HG02885 (cell line): ENCODE measurements around the gene GTF3C2.
"Not testable (repeated sequence)": the region's sequence is repeated elsewhere in the genome, so short reads cannot be mapped to it uniquely, and the experiment has no call there.

ENCODE experiments used
- ATAC-seq: cut with Tn5 transposase; IDR thresholded peaks from one replicate; pipeline ENCODE4 v1.9.1; 2021; ENCODE audit warnings: mild to moderate bottlenecking; ENCODE audit not compliant: unreplicated experiment, poor library complexity

GTF3C2 gene

GRCh38 chr2:27303093-27304025, 53.2 kb downstream of the GTF3C2 start:
- ATAC-seq: no peak

- ATAC-seq: not testable (repeated sequence)
These were observed 56.0 kb downstream of the GTF3C2 start for GRCh38 chr2:27300606-27301005.

DNA sequence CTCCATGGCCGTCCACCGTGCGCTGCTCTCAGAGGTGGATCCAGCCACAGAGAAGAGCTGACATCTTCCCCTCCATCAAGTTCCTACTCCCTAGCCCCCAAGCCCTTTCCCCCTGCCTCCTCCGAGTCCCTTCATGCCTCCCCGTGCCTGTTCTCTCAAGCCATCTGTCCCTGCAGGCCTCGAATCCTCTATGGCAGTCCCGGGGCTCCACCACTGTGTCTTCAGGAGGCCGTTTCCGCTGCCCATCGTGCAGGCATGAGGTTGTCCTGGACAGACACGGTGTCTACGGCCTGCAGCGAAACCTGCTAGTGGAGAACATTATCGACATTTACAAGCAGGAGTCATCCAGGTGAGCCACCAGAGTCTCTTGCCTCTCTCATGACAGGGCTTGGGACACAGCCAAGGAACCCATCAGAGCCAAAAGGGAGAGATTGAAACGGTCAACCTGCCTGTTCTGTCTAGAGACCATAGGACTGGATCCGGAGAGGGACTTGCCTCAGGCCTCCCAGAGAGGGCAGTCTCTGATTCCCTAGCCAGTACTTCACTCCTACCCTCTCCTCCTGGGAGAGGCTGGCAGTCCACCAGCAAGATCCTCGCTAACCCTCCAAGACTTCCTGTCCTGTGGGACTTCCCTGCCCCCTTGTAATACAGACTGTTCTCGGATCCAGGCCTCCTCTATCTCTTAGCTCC, 58.0 kb downstream of the GTF3C2 start:
- no peak for ATAC-seq

DNA sequence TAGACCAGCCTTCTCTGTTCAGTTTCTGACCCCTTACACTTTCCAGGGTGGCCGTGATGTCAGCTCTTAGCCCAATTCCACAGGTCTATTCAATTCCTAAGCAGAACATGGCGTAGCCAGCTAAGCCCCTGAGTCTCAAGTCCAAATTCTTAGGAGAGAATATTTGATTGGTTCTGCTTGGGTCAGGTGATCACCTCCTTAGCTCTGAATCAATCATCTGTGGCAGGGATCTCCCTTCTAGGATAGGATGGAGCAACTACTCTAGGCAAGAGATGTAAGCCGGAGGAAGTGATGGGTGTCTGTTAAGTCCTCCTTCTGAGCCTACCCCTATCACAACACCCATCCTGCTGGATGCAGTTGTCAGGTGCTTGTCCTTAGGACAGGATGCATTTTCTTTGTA, 59.4 kb downstream of the GTF3C2 start:
- no peak for ATAC-seq

DNA sequence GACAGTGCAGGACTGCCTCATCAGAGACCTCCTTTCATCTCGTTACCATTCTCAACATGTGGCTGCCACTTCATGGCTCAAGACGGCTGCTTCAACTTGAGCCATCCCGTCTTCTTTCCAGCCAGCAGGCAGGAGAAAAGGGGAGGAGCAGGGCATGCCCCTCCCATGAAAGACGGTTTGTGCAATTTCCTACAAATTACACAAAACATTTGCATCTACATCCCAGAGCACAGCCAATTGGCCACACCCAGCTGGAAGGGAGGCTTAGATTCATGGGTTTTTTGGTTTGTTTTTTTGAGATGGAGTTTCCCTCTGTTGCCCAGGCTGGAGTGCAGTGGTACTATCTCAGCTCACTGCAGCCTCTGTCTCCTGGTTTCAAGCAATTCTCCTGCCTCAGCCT, 60.1 kb downstream of the GTF3C2 start:
- ATAC-seq: no peak

- ATAC-seq: no peak
These were observed 61.6 kb downstream of the GTF3C2 start for GRCh38 chr2:27294928-27295327.

GRCh38 chr2:27291865-27292264, 64.7 kb downstream of the GTF3C2 start:
- no peak for ATAC-seq

GRCh38 chr2:27290549-27290948, 66.0 kb downstream of the GTF3C2 start:
- ATAC-seq: no peak

GRCh38 chr2:27288610-27289009, 68.0 kb downstream of the GTF3C2 start:
- ATAC-seq: no peak

GRCh38 chr2:27285481-27285880, 71.1 kb downstream of the GTF3C2 start:
- no peak for ATAC-seq

DNA sequence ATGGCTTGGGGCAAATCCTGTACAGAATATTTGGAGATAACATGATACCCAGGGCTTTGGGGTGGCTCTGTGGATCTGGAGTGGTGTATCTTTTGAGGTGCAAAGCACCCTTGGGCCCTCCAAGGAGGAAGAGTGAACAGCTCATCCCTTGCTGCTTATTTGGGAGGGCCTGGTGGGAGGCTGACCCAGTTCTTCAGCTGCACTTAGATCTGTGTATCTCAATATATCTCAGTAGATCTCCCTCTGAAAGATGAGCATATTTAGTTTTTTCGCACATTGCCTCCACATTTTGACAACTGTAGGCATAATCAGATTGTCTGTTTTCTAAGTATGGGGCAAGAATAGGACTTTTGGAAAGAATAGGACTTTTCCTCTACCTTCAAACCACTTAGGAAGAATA, 71.6 kb downstream of the GTF3C2 start:
- no peak for ATAC-seq

DNA sequence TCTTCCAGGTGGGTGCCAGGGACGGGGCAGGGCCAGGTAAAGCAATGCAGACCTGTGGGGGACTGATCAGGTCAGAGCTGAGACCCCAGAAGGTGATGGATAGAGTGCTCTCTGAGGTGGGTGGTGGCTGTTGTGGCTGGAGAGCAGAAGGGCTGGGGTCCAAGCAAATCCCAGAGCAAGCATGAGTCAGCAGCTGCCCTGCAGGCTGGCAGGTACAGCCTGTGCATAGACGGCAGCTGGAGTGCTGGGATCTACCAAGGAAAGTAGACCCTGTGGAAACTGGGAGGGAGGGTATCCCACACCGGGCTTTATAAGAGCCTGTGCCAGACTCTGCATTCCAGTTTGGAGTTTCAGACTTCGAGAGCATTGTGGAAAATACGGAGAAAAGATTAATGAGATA, 73.7 kb downstream of the GTF3C2 start:
- no peak for ATAC-seq

DNA sequence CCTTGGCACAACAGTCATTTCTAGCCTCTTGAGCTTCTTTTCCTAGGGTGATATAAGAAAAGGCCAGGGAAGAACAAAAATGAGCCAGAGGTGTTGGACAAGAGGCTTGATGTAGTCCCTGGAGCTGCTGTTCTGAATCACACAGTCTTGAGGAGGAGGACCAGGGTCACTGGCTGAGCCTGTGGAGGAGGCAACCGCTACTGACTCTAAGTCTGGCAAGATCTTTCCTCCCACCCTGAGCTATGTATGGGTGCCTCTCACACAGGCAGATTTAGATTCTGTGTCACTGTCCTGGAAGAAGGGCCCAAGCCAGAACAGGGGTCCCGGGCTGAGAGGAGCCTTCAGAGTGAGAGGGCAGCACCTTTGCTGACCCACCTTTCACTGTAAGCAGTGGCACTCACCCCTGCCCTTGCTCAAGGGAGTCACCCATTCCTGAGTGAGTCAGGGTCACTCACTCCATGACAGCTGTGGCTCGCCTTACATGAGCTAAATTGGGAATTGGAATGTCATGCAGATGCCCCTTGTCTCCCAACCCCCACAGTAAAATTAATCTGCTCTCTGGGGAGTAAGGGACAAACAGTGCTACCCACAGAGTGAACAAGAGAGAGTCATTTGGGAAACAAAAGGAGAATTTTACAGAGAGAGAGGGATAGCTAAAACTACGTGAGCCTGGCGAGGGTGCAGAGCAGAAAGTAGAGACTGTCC, 74.6 kb downstream of the GTF3C2 start, which contains the start of gene TRIM54:
TSS of gene TRIM54 (plus strand) at position 575 of the 705 bp plus-strand sequence. CDS start 303 bp downstream, outside the sequence.
- no peak for ATAC-seq

DNA sequence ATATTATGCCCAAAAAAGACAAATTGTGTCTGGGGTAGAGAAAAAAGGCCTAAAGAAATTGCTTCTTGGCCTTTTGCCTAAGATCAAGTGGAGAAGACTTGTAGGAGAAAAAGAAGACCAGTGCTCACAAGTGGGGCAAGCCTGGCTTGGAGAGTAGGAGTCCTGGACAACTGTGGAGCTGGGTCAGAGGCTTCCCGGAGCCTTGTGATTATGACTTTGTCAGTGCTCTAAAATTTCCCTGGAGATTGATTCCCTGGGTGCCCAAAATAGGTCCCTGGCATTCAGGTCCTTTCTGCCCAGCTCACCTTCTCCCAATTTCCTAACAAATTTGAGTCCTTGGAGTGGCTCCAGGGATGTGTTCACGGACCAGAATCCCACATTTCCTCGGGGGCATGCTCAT, 75.1 kb downstream of the GTF3C2 start:
- no peak for ATAC-seq

- no peak for ATAC-seq
These were observed 75.7 kb downstream of the GTF3C2 start for GRCh38 chr2:27280826-27281225.

DNA sequence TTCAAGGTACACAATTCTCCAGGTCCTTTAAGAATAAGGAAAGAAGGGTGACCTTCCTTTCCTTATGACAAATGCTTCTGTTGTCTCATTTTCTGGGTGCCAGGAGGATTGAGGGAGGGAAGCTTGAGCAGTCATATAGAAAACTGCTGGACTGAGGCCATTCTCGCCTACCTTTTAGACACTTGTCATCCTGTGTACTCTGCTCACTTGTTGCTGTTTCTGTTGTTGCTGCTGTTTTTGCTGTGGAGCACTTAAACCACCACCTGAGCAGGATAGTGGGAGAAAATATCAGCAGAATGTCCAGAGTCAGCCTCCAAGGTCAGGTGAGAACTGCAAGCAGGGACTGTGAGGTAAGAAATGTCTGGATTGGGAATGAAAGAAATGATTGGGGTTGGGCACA, 78.6 kb downstream of the GTF3C2 start:
- no peak for ATAC-seq
